Dermis blood vessel endothelial cell (primary cell): ENCODE results near the gene MYLIP. TPM values are rescaled to one million over a fixed set of nuclear protein-coding genes. Genes with fewer than 3 reads are reported as not detected.

Experiments used
- DNase-seq: peaks from one replicate; pipeline ENCODE4 v3.0.0; 2010
- total RNA-seq: library from RNA; depleted of rRNA; stranded (reverse); fragments of >200 nt; gene quantifications from 2 replicates; pipeline ENCODE4 v1.2.3, GENCODE V29; 2014

MYLIP gene
- 28.4 and 54.8 TPM in 2 replicates for total RNA-seq

GRCh38 chr6:16128759-16129622 is at the start of gene MYLIP:
TSS of gene MYLIP (plus strand) at chr6:16129086. CDS start at chr6:16129323, 237 bp downstream.
- DNase-seq: peak; percentile 96

- no peak for DNase-seq
Observed at GRCh38 chr6:16079354-16079753, 49.5 kb upstream of the MYLIP start.

GRCh38 chr6:16080204-16080603 is 48.7 kb upstream of the MYLIP start:
- no peak for DNase-seq

GRCh38 chr6:16081326-16081725 is 47.6 kb upstream of the MYLIP start:
- no peak for DNase-seq

GRCh38 chr6:16082361-16082760 is 46.5 kb upstream of the MYLIP start:
- DNase-seq: no peak

- DNase-seq: no peak
Observed at GRCh38 chr6:16086965-16087364, 41.9 kb upstream of the MYLIP start.

GRCh38 chr6:16087386-16087785 is 41.5 kb upstream of the MYLIP start:
- DNase-seq: no peak

GRCh38 chr6:16088409-16088808 is 40.5 kb upstream of the MYLIP start:
- DNase-seq: no peak

GRCh38 chr6:16089232-16090062 is 39.4 kb upstream of the MYLIP start:
- DNase-seq: no peak

- no peak for DNase-seq
Observed at GRCh38 chr6:16090452-16090851, 38.4 kb upstream of the MYLIP start.

- DNase-seq: no peak
Observed at GRCh38 chr6:16090920-16091319, 38.0 kb upstream of the MYLIP start.

GRCh38 chr6:16092140-16092539 is 36.7 kb upstream of the MYLIP start:
- DNase-seq: peak; percentile 59

GRCh38 chr6:16092990-16093389 is 35.9 kb upstream of the MYLIP start:
- DNase-seq: no peak

GRCh38 chr6:16095180-16095579 is 33.7 kb upstream of the MYLIP start:
- DNase-seq: no peak

- DNase-seq: no peak
Observed at GRCh38 chr6:16097382-16098171, 31.3 kb upstream of the MYLIP start.

GRCh38 chr6:16098211-16098610 is 30.7 kb upstream of the MYLIP start:
- no peak for DNase-seq

- DNase-seq: no peak
Observed at GRCh38 chr6:16102208-16102607, 26.7 kb upstream of the MYLIP start.

- no peak for DNase-seq
Observed at GRCh38 chr6:16103722-16104121, 25.2 kb upstream of the MYLIP start.

- no peak for DNase-seq
Observed at GRCh38 chr6:16104624-16105433, 24.1 kb upstream of the MYLIP start.

GRCh38 chr6:16105854-16106253 is 23.0 kb upstream of the MYLIP start:
- no peak for DNase-seq

GRCh38 chr6:16106991-16107787 is 21.7 kb upstream of the MYLIP start:
- no peak for DNase-seq
